Measurements from ENCODE around the gene HSCB. TPM values are rescaled to one million over a fixed set of nuclear protein-coding genes. Genes with fewer than 3 reads are reported as not detected.

Gene HSCB
- total RNA-seq, 1 experiment from 2014 or later: 19.2 TPM

DNA sequence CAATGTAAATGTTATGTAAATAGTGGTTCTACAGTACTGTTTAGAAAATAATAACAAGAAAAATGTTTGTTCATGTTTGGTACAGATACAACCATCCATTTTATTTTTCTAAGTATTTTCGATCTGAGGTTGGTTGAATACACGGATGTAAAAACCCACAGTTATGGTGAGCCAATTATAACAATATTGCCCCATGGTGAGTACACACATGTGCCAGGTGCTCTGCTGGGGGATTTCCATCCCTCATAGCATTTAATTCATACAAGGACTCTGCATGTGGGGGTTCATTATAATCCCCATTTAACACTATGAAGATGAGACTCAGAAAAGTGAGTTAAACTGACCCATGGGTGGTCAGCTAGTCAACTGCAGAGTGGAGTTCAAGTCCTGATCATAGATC is 38.9 kb upstream of the HSCB start:
- Mint-ChIP-seq H3K36me3 (peaks cover 53% of the 10 kb centered on the region), H3K4me1 (no peaks in the 10 kb centered on the region)

DNA sequence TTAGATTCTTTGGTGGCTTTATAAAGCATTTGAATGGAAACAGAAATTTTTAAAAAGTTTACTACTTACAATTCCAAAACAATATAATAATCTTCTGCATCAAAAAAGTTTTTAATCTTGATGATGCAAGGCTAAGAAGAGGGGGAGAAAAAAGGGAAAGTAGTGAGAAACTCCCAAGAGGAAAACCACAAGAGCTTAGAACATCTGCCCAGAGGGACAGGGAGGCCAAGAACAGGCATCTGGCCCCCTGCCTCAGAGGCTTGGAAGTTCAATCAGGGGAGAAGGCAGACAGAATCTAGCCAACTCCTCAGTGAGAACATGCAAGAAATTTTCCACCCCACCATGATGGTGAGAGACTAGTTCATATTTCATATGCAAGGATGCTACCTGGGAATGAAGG is 38.4 kb upstream of the HSCB start:
- POLR2A ChIA-PET: no interaction called here
- DNase-seq (ENCODE audit: low spot score) (no peak), ATAC-seq (no peak)
- H3K27ac Mint-ChIP-seq: no peak overlapping the region
- H3K4me3 Mint-ChIP-seq: no peak overlapping the region
- TF ChIP-seq NR1H2 (CRISPR knock-in tag; IDR thresholded peaks at IDR 0.05) (no peak), TP53 (CRISPR knock-in tag; IDR thresholded peaks at IDR 0.05) (no peak), NR3C1 (CRISPR knock-in tag; conservative IDR thresholded peaks at IDR 0.05; ENCODE audit: low read depth) (no peak), ATF1 (CRISPR knock-in tag; IDR thresholded peaks at IDR 0.05) (no peak), SMAD4 (CRISPR knock-in tag; IDR thresholded peaks at IDR 0.05) (no peak), ZNF121 (CRISPR knock-in tag; IDR thresholded peaks at IDR 0.05) (no peak), ZNF317 (CRISPR knock-in tag; IDR thresholded peaks at IDR 0.05; ENCODE audit: borderline replicate concordance, low read depth) (no peak), EMX1 (CRISPR knock-in tag; IDR thresholded peaks at IDR 0.05) (no peak)
- TF ChIP-seq, protein P1, sequence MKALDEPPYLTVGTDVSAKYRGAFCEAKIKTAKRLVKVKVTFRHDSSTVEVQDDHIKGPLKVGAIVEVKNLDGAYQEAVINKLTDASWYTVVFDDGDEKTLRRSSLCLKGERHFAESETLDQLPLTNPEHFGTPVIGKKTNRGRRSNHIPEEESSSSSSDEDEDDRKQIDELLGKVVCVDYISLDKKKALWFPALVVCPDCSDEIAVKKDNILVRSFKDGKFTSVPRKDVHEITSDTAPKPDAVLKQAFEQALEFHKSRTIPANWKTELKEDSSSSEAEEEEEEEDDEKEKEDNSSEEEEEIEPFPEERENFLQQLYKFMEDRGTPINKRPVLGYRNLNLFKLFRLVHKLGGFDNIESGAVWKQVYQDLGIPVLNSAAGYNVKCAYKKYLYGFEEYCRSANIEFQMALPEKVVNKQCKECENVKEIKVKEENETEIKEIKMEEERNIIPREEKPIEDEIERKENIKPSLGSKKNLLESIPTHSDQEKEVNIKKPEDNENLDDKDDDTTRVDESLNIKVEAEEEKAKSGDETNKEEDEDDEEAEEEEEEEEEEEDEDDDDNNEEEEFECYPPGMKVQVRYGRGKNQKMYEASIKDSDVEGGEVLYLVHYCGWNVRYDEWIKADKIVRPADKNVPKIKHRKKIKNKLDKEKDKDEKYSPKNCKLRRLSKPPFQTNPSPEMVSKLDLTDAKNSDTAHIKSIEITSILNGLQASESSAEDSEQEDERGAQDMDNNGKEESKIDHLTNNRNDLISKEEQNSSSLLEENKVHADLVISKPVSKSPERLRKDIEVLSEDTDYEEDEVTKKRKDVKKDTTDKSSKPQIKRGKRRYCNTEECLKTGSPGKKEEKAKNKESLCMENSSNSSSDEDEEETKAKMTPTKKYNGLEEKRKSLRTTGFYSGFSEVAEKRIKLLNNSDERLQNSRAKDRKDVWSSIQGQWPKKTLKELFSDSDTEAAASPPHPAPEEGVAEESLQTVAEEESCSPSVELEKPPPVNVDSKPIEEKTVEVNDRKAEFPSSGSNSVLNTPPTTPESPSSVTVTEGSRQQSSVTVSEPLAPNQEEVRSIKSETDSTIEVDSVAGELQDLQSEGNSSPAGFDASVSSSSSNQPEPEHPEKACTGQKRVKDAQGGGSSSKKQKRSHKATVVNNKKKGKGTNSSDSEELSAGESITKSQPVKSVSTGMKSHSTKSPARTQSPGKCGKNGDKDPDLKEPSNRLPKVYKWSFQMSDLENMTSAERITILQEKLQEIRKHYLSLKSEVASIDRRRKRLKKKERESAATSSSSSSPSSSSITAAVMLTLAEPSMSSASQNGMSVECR (CRISPR knock-in tag; IDR thresholded peaks at IDR 0.05; ENCODE audit: borderline replicate concordance): no peak
- TF ChIP-seq, protein P2, sequence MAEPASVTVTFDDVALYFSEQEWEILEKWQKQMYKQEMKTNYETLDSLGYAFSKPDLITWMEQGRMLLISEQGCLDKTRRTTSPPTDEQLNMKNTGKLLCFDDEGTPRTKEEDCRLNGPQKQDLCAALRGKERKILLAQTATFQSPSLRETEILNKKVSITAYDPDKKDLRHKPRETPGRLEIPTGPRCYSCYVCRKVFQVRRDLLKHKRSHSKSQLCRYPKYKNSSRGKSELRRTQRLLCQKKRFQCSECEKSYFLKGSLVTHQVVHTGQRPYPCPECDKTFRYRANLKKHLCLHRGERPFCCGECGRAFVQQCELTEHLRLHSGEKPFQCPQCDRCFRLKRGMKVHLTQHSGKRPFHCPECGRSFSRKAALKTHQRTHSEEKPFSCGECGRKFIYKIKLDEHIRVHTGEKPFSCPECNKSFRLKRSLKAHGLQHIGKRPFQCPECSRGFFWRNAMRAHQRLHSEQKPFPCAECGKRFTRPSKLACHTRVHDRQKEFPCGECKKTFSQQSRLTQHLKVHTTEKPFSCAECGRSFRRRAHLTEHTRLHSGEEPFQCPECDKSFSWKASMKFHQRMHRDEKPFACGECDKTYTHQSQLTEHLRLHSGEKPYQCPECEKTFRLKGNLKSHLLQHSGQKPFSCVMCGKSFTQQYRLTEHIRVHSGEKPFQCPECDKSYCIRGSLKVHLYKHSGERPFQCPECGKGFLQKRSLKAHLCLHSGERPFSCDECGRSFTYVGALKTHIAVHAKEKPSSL (CRISPR knock-in tag; conservative IDR thresholded peaks at IDR 0.05): no peak
- TF ChIP-seq, protein P3, sequence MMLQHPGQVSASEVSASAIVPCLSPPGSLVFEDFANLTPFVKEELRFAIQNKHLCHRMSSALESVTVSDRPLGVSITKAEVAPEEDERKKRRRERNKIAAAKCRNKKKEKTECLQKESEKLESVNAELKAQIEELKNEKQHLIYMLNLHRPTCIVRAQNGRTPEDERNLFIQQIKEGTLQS (CRISPR knock-in tag; conservative IDR thresholded peaks at IDR 0.05): no peak
- TF ChIP-seq, protein P4, sequence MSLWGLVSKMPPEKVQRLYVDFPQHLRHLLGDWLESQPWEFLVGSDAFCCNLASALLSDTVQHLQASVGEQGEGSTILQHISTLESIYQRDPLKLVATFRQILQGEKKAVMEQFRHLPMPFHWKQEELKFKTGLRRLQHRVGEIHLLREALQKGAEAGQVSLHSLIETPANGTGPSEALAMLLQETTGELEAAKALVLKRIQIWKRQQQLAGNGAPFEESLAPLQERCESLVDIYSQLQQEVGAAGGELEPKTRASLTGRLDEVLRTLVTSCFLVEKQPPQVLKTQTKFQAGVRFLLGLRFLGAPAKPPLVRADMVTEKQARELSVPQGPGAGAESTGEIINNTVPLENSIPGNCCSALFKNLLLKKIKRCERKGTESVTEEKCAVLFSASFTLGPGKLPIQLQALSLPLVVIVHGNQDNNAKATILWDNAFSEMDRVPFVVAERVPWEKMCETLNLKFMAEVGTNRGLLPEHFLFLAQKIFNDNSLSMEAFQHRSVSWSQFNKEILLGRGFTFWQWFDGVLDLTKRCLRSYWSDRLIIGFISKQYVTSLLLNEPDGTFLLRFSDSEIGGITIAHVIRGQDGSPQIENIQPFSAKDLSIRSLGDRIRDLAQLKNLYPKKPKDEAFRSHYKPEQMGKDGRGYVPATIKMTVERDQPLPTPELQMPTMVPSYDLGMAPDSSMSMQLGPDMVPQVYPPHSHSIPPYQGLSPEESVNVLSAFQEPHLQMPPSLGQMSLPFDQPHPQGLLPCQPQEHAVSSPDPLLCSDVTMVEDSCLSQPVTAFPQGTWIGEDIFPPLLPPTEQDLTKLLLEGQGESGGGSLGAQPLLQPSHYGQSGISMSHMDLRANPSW (CRISPR knock-in tag; conservative IDR thresholded peaks at IDR 0.05; ENCODE audit: low read depth): no peak
- H3K4me1 Mint-ChIP-seq: no peaks in the 10 kb centered on the region
- peaks cover 55% of the 10 kb centered on the region for H3K36me3 Mint-ChIP-seq
- no peaks in the 10 kb centered on the region for H3K9me3 Mint-ChIP-seq
- CTCF ChIA-PET: interaction anchor here (0.6 kb wide), 1 partner anchor 62 kb away, joined by 3 read pairs; no protein-coding TSS in a partner anchor
- no peaks in the 10 kb centered on the region for H3K27me3 Mint-ChIP-seq (ENCODE audit: low read depth)

More for the DNA sequence above, 38.9 kb upstream of the HSCB start:
- Mint-ChIP-seq H3K27me3 (ENCODE audit: low read depth) (no peaks in the 10 kb centered on the region), H3K4me3 (no peak overlapping the region), H3K9me3 (no peaks in the 10 kb centered on the region), H3K27ac (no peak overlapping the region)
- no peak for TF ChIP-seq NFATC4 (CRISPR knock-in tag; IDR thresholded peaks at IDR 0.05)
- TF ChIP-seq TCF7 (CRISPR knock-in tag; IDR thresholded peaks at IDR 0.05; ENCODE audit: low read depth): no peak
- no peak for TF ChIP-seq CREB1 (CRISPR knock-in tag; IDR thresholded peaks at IDR 0.05)
- no peak for TF ChIP-seq TP53 (CRISPR knock-in tag; IDR thresholded peaks at IDR 0.05)
- TF ChIP-seq, protein P5, sequence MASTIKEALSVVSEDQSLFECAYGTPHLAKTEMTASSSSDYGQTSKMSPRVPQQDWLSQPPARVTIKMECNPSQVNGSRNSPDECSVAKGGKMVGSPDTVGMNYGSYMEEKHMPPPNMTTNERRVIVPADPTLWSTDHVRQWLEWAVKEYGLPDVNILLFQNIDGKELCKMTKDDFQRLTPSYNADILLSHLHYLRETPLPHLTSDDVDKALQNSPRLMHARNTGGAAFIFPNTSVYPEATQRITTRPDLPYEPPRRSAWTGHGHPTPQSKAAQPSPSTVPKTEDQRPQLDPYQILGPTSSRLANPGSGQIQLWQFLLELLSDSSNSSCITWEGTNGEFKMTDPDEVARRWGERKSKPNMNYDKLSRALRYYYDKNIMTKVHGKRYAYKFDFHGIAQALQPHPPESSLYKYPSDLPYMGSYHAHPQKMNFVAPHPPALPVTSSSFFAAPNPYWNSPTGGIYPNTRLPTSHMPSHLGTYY (CRISPR knock-in tag; IDR thresholded peaks at IDR 0.05): no peak
- TF ChIP-seq FOXP1 (CRISPR knock-in tag; IDR thresholded peaks at IDR 0.05; ENCODE audit: borderline replicate concordance): no peak
- TF ChIP-seq, protein P6, sequence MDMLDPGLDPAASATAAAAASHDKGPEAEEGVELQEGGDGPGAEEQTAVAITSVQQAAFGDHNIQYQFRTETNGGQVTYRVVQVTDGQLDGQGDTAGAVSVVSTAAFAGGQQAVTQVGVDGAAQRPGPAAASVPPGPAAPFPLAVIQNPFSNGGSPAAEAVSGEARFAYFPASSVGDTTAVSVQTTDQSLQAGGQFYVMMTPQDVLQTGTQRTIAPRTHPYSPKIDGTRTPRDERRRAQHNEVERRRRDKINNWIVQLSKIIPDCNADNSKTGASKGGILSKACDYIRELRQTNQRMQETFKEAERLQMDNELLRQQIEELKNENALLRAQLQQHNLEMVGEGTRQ (CRISPR knock-in tag; IDR thresholded peaks at IDR 0.05): no peak
- TF ChIP-seq, protein P2 (CRISPR knock-in tag; conservative IDR thresholded peaks at IDR 0.05): no peak
- TF ChIP-seq IRF2 (CRISPR knock-in tag; IDR thresholded peaks at IDR 0.05; ENCODE audit: borderline replicate concordance, low read depth): no peak
- no peak for DNase-seq (ENCODE audit: low spot score)
- CTCF ChIA-PET: interaction anchor here (0.6 kb wide), 1 partner anchor 63 kb away, joined by 3 read pairs; no protein-coding TSS in a partner anchor
- ATAC-seq: no peak
- POLR2A ChIA-PET: no interaction called here
